HCT116 (cell line): ENCODE data around the gene TSEN34. TPM values are rescaled to one million over a fixed set of nuclear protein-coding genes. Genes with fewer than 3 reads are reported as not detected.

ENCODE experiments used
- ATAC-seq: fragments of 200-7000 bp; cut with Tn5 transposase; 2 replicates; pipeline ENCODE4 v1.9.1; 2020; ENCODE audit warnings: mild to moderate bottlenecking, moderate library complexity
- BruUV-seq: library from RNA; stranded (reverse); fragments of 400-500 nt; replicated peaks from 2 replicates; lab custom pipeline; 2021; lab: Mats Ljungman, UMichigan
- CTCF ChIA-PET: fragments of 300-600 bp; sonication (Branson Sonifier 250); formaldehyde crosslinking; loops from one replicate; lab custom pipeline; 2021; ENCODE audit warnings: antibody characterized with exemption; lab: Charles Lee
- POLR2A ChIA-PET: fragments of 300-600, 350-600 bp; sonication (Branson Sonifier 250); formaldehyde crosslinking; loops from one replicate; lab custom pipeline; 2021; ENCODE audit warnings: antibody characterized with exemption; lab: Charles Lee
- RAD21 ChIA-PET, 2 experiments: fragments of 300-600 bp; sonication (Branson Sonifier 250); formaldehyde crosslinking; loops; one replicate each; lab custom pipeline; 2023; ENCODE audit warnings: low total read pairs in 2 of 2; ENCODE audit not compliant: uncharacterized antibody in 2 of 2, unreplicated experiment in 2 of 2, low non-redundant PET in 1 of 2; lab: Charles Lee
- DNase-seq: peaks from one replicate; pipeline ENCODE4 v3.0.0-alpha.2; 2010; ENCODE audit warnings: low read depth, low spot score
- H2AFZ ChIP-seq: fragments of 200-600 bp; shearing (Covaris generic), sonication (generic); 2 replicates; pipeline ENCODE4 v1.6.1; 2017; ENCODE audit warnings: low read depth, mixed run types, mixed read lengths, antibody characterized with exemption, low read length; ENCODE audit not compliant: poor library complexity, severe bottlenecking
- H3K27ac ChIP-seq: 2 replicates; pipeline ENCODE4 v1.5.1; 2012; ENCODE audit warnings: low read depth, low read length
- H3K27me3 ChIP-seq: fragments of 200-600 bp; sonication (generic); 2 replicates; pipeline ENCODE4 v1.6.1; 2016; ENCODE audit warnings: mixed run types, low read length, mixed read lengths; ENCODE audit not compliant: insufficient read depth
- H3K36me3 ChIP-seq, 2 experiments: fragments of 200-500 bp in 1 of 2; fragments of 200-600 bp in 1 of 2; sonication (Bioruptor generic) in 1 of 2; sonication (generic) in 1 of 2; 2 replicates each; pipeline versions ENCODE4 v1.5.1 to v1.6.1; 2014 to 2016; ENCODE audit warnings: low read length in 2 of 2, inconsistent platforms in 1 of 2, mixed read lengths in 1 of 2, mixed run types in 1 of 2; ENCODE audit not compliant: insufficient read depth in 2 of 2, control insufficient read depth in 1 of 2
- H3K4me1 ChIP-seq, 2 experiments: fragments of 200-600 bp in 1 of 2; sonication (generic) in 1 of 2; 2 replicates each; pipeline versions ENCODE4 v1.5.1 to v1.6.1; 2012 to 2017; ENCODE audit warnings: low read length in 2 of 2, inconsistent platforms in 1 of 2, mild to moderate bottlenecking in 1 of 2, mixed read lengths in 1 of 2, mixed run types in 1 of 2, moderate library complexity in 1 of 2; ENCODE audit not compliant: insufficient read depth in 2 of 2, control insufficient read depth in 1 of 2
- H3K4me2 ChIP-seq: fragments of 200-600 bp; sonication (generic); 2 replicates; pipeline ENCODE4 v1.6.1; 2017; ENCODE audit warnings: mixed run types, low read length, mixed read lengths
- H3K4me3 ChIP-seq, 2 experiments: fragments of 200-600 bp in 1 of 2; sonication (generic) in 1 of 2; replicated peaks in 1 of 2; 2 replicates each; pipeline ENCODE4 v1.5.1; 2011 to 2016; ENCODE audit warnings: low read length in 2 of 2, control low read depth in 1 of 2, low read depth in 1 of 2, mild to moderate bottlenecking in 1 of 2, mixed read lengths in 1 of 2, mixed run types in 1 of 2
- H3K79me2 ChIP-seq: fragments of 200-600 bp; sonication (generic); 2 replicates; pipeline ENCODE4 v1.6.1; 2017; ENCODE audit warnings: mild to moderate bottlenecking, mixed run types, low read length, moderate library complexity, mixed read lengths; ENCODE audit not compliant: insufficient read depth
- H3K9ac ChIP-seq: fragments of 200-600 bp; sonication (generic); 2 replicates; pipeline ENCODE4 v1.6.1; 2016; ENCODE audit warnings: low read length, mixed read lengths
- H3K9me2 ChIP-seq: fragments of 200-600 bp; sonication (generic), shearing (Covaris generic); 2 replicates; pipeline ENCODE4 v1.6.1; 2017; ENCODE audit warnings: mixed run types, mild to moderate bottlenecking, moderate library complexity; ENCODE audit not compliant: insufficient read depth
- H3K9me3 ChIP-seq, 2 experiments: fragments of 200-500 bp in 1 of 2; fragments of 200-600 bp in 1 of 2; sonication (Bioruptor generic) in 1 of 2; sonication (generic) in 1 of 2; 2 replicates each; pipeline ENCODE4 v1.6.1; 2014 to 2017; ENCODE audit warnings: low read length in 2 of 2, mixed read lengths in 2 of 2, inconsistent platforms in 1 of 2, low read depth in 1 of 2, mild to moderate bottlenecking in 1 of 2, mixed run types in 1 of 2, moderate library complexity in 1 of 2; ENCODE audit not compliant: control insufficient read depth in 1 of 2, insufficient read depth in 1 of 2
- H4K20me1 ChIP-seq: fragments of 200-600 bp; sonication (generic), shearing (Covaris generic); 2 replicates; pipeline ENCODE4 v1.6.1; 2017; ENCODE audit warnings: mixed run types, mild to moderate bottlenecking, moderate library complexity; ENCODE audit not compliant: insufficient read depth
- CBX3 ChIP-seq: IDR thresholded peaks from 2 replicates; pipeline ENCODE4 v1.6.1; 2012; ENCODE audit warnings: low read depth
- EGR1 ChIP-seq: IDR thresholded peaks from 2 replicates; pipeline ENCODE4 v1.6.1; 2012; ENCODE audit warnings: low read depth
- EZH2 ChIP-seq: fragments of 200-600 bp; sonication (generic); IDR thresholded peaks from 2 replicates; pipeline ENCODE4 v1.6.1; 2017; ENCODE audit warnings: antibody characterized with exemption, mixed run types
- EZH2phosphoT487 ChIP-seq: fragments of 200-600 bp; IDR thresholded peaks from 2 replicates; pipeline ENCODE4 v1.6.1; 2018; ENCODE audit warnings: antibody characterized with exemption, borderline replicate concordance
- FOSL1 ChIP-seq: IDR thresholded peaks from 2 replicates; pipeline ENCODE4 v1.6.1; 2012; ENCODE audit warnings: low read depth
- POLR2A ChIP-seq: IDR thresholded peaks from 2 replicates; pipeline ENCODE4 v1.7.0; 2011; ENCODE audit warnings: borderline replicate concordance; ENCODE audit not compliant: insufficient read depth, insufficient read length; ENCODE audit errors: extremely low read depth
- POLR2AphosphoS5 ChIP-seq: IDR thresholded peaks from 2 replicates; pipeline ENCODE4 v1.6.1; 2011; ENCODE audit warnings: mild to moderate bottlenecking, low read depth, low read length, moderate library complexity
- SRF ChIP-seq: IDR thresholded peaks from 2 replicates; pipeline ENCODE4 v1.6.1; 2012; ENCODE audit warnings: low read depth
- YY1 ChIP-seq: IDR thresholded peaks from 2 replicates; pipeline ENCODE4 v1.6.1; 2011; ENCODE audit warnings: low read length, low read depth, moderate library complexity, mild to moderate bottlenecking; ENCODE audit not compliant: insufficient replicate concordance; ENCODE audit errors: extremely low read depth
- ZFX ChIP-seq: fragments of 450-650 bp; IDR thresholded peaks from 2 replicates; pipeline ENCODE4 v1.6.1; 2017
- intact Hi-C: fragments of 100-400 bp; cut with micrococcal nuclease; formaldehyde crosslinking; loops from 2 replicates; pipeline ENCODE4 v1.10.0; 2022
- total RNA-seq: library from RNA; stranded (reverse); gene quantifications from one replicate; pipeline ENCODE4 v1.2.1, GENCODE V29; 2021; ENCODE audit not compliant: unreplicated experiment
- TF ChIP-seq, protein P1 (sequence below): IDR thresholded peaks from 2 replicates; pipeline ENCODE4 v1.6.1; 2012
- TF ChIP-seq, protein P2 (sequence below), 3 experiments: fragments of 200-600 bp in 1 of 3; sonication (generic) in 1 of 3; IDR thresholded peaks in 2 of 3; conservative IDR thresholded peaks in 1 of 3; 2 replicates each; pipeline ENCODE4 v1.5.1; 2012 to 2017; ENCODE audit warnings: low read depth in 2 of 3, low read length in 2 of 3, antibody characterized with exemption in 1 of 3, borderline replicate concordance in 1 of 3, control low read depth in 1 of 3, mild to moderate bottlenecking in 1 of 3, mixed read lengths in 1 of 3, mixed run types in 1 of 3, moderate library complexity in 1 of 3; ENCODE audit not compliant: insufficient read depth in 1 of 3
- TF ChIP-seq, protein P3 (sequence below): IDR thresholded peaks from 2 replicates; pipeline ENCODE4 v1.6.1; 2012

TSEN34 gene
- total RNA-seq, 1 experiment from 2014 or later: 99.9 TPM

DNA sequence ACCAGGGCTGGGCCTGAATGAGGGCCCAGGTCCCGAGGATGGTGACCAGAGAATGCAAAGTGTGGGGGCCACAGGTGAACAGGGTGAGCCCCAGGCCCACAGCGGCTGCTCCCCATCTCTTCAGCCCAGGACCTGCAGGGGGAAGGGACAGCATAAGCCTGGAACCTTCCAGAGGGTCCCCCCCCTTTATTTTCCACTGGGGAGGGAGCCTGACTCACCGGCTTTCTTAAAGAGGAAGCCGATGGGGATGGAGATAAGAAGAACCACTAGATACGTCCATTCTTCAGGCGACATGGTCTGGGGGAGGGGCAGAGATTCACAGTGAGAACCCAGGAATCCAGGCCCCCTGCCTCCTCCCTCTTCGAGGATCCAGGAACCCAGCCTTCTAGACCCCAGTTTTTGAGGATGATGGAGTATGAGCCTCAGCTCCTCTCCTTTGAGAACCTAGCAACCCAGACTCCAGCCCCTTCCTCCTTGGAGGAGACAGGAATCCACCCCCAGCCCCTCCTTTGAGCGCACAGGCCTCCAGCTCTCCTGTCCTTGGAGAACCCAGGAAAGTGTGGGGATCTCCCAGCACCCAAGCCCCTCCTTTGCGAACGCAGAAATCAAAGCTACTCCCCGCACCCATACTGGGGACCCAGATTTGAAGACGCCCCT lies 2.8 kb upstream of the TSEN34 start:
- ChIA-PET RAD21 (no interaction called here), POLR2A (interaction anchor here (1.4 to 7.0 kb wide), 4 partner anchors 12 to 29 kb away, joined by 6 to 126 read pairs (median 18); partner anchors contain the start of genes LENG1, RPS9 and TMC4), CTCF (interaction anchor here (1.1 to 2.1 kb wide), 2 partner anchors 15 to 44 kb away, joined by 3 to 22 read pairs; partner anchors contain the start of gene TMC4)
- BruUV-seq: TSS peak; percentile 59
- H3K27ac ChIP-seq: peak overlapping the region; percentile 100
- no peaks in the 10 kb centered on the region for H3K9me3 ChIP-seq
- H3K79me2 ChIP-seq: peaks cover 38% of the 10 kb centered on the region
- H3K4me1 ChIP-seq: peaks cover 13 to 21% of the 10 kb centered on the region in 2 experiments
- DNase-seq: no peak
- no peaks in the 10 kb centered on the region for H3K27me3 ChIP-seq
- ATAC-seq: no peak
- H3K4me2 ChIP-seq: peak overlapping the region; percentile 99
- peak overlapping the region; percentile 92 for H3K9ac ChIP-seq
- intact Hi-C loops: no loop called here
- TF ChIP-seq YY1: no peak
- TF ChIP-seq CBX3: no peak
- no peak for TF ChIP-seq FOSL1
- no peak for TF ChIP-seq POLR2AphosphoS5
- TF ChIP-seq SRF: no peak
- H3K9me2 ChIP-seq: no peaks in the 10 kb centered on the region
- peaks cover 5 to 14% of the 10 kb centered on the region in 2 experiments for H3K36me3 ChIP-seq
- no peak overlapping the region for H2AFZ ChIP-seq
- H4K20me1 ChIP-seq: no peaks in the 10 kb centered on the region
- H3K4me3 ChIP-seq: peak overlapping the region; percentile 84 to 87

DNA sequence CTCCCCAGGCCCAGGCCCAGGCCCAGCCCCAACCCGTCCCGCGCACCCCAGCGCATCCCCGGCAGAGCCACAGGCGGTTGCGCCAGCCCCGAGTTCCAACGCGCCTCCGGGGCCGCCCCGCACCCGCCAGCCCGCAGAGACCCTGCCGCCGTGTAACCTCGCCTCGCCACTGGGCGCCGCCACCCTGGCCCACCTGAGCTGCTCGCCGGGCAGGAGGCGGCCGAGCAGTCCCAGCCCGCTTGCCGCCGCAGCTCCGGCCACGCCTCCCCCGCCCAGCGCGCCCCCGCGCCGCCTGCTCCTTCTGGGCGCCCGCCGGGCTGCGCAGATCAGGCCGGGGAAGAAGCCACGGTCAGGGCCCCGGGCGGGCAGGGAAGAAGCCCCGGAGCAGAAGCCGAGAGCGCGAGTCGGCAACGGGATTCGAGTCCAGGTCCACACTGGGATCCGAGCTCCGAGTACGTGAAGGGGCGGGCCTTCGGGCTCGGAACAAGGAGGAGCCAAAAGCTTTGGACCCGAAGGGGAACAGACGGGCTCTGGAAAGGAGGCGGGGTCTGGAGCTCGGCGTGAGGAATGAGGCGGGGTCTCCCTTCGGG lies 1.9 kb upstream of the TSEN34 start, which contains the start of gene MBOAT7:
TSS of gene MBOAT7 (minus strand) at position 436 of the 590 bp plus-strand sequence. CDS start 1,072 bp downstream, outside the sequence.
- H3K27me3 ChIP-seq: no peaks in the 10 kb centered on the region
- peaks cover 44% of the 10 kb centered on the region for H3K79me2 ChIP-seq
- H3K36me3 ChIP-seq: peaks cover 10 to 16% of the 10 kb centered on the region in 2 experiments
- H4K20me1 ChIP-seq: no peaks in the 10 kb centered on the region
- peak within 1 kb of the TSS; percentile 87 to 91 for H3K4me3 ChIP-seq
- H3K9me3 ChIP-seq: no peaks in the 10 kb centered on the region
- H3K9me2 ChIP-seq: no peaks in the 10 kb centered on the region
- H3K4me1 ChIP-seq: peaks cover 13 to 21% of the 10 kb centered on the region in 2 experiments
- BruUV-seq: no TSS peak
- peak within 1 kb of the TSS; percentile 99 for H3K4me2 ChIP-seq
- ChIA-PET RAD21 (no interaction called here), POLR2A (interaction anchor here (0.8 to 7.0 kb wide), 12 partner anchors 10 to 330 kb away, joined by 3 to 126 read pairs (median 5); partner anchors contain the start of genes CNOT3, LENG1, MYADM and RPS9), CTCF (interaction anchor here (0.8 to 2.1 kb wide), 11 partner anchors 10 to 397 kb away, joined by 3 to 22 read pairs (median 3); partner anchors contain the start of genes CNOT3, LENG1 and TMC4)
- H3K9ac ChIP-seq: peak within 1 kb of the TSS; percentile 92
- H3K27ac ChIP-seq: peak within 1 kb of the TSS; percentile 100
- ATAC-seq (peak; percentile 19), DNase-seq (no peak)
- intact Hi-C loops: no loop called here
- H2AFZ ChIP-seq: no peak within 1 kb of the TSS
- no peak for TF ChIP-seq SRF
- TF ChIP-seq YY1: no peak
- TF ChIP-seq, protein P1, sequence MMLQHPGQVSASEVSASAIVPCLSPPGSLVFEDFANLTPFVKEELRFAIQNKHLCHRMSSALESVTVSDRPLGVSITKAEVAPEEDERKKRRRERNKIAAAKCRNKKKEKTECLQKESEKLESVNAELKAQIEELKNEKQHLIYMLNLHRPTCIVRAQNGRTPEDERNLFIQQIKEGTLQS: no peak
- peak; percentile 81 for TF ChIP-seq POLR2AphosphoS5
- TF ChIP-seq, protein P2, sequence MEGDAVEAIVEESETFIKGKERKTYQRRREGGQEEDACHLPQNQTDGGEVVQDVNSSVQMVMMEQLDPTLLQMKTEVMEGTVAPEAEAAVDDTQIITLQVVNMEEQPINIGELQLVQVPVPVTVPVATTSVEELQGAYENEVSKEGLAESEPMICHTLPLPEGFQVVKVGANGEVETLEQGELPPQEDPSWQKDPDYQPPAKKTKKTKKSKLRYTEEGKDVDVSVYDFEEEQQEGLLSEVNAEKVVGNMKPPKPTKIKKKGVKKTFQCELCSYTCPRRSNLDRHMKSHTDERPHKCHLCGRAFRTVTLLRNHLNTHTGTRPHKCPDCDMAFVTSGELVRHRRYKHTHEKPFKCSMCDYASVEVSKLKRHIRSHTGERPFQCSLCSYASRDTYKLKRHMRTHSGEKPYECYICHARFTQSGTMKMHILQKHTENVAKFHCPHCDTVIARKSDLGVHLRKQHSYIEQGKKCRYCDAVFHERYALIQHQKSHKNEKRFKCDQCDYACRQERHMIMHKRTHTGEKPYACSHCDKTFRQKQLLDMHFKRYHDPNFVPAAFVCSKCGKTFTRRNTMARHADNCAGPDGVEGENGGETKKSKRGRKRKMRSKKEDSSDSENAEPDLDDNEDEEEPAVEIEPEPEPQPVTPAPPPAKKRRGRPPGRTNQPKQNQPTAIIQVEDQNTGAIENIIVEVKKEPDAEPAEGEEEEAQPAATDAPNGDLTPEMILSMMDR (IDR thresholded peaks at IDR 0.05 in 2 of 3, conservative IDR thresholded peaks at IDR 0.05 in 1 of 3; ENCODE audit: borderline replicate concordance in 1 of 3, insufficient read depth in 1 of 3, low read depth in 2 of 3, low read length in 2 of 3): peak in 1 of 3 experiments; percentile 13; a peak in 1 of 6 replicates
- no peak for TF ChIP-seq EZH2phosphoT487
- TF ChIP-seq EGR1: peak; percentile 48; the same call in 1 of the 2 replicates
- TF ChIP-seq FOSL1: no peak
- no peak for TF ChIP-seq EZH2
- TF ChIP-seq ZFX: peak; percentile 75
- TF ChIP-seq, protein P3, sequence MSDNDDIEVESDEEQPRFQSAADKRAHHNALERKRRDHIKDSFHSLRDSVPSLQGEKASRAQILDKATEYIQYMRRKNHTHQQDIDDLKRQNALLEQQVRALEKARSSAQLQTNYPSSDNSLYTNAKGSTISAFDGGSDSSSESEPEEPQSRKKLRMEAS: no peak
- peak; percentile 44 for TF ChIP-seq POLR2A
